NCI-H524 (cell line): ENCODE data around the gene BRIP1.
"Not testable (repeated sequence)": the region's sequence is repeated elsewhere in the genome, so short reads cannot be mapped to it uniquely, and the experiment has no call there.

ENCODE experiments used
- DNase-seq, 2 experiments: peaks; one replicate each; lab custom pipeline; 2025; lab: John Stamatoyannopoulos, UW

Gene BRIP1

GRCh38 chr17:61728297-61728836 lies 135.0 kb downstream of the BRIP1 start:
- no peak for DNase-seq

- not testable (repeated sequence) for DNase-seq
Measured at GRCh38 chr17:61727798-61728197, 135.5 kb downstream of the BRIP1 start.

GRCh38 chr17:61726977-61727376 lies 136.4 kb downstream of the BRIP1 start:
- no peak for DNase-seq

GRCh38 chr17:61724777-61725176 lies 138.6 kb downstream of the BRIP1 start:
- no peak for DNase-seq

- no peak for DNase-seq
Measured at GRCh38 chr17:61723914-61724313, 139.4 kb downstream of the BRIP1 start.

- no peak for DNase-seq
Measured at GRCh38 chr17:61723183-61723582, 140.1 kb downstream of the BRIP1 start.

GRCh38 chr17:61722398-61722797 lies 140.9 kb downstream of the BRIP1 start:
- no peak for DNase-seq

- DNase-seq = no peak
Measured at GRCh38 chr17:61720016-61720795, 143.1 kb downstream of the BRIP1 start.

GRCh38 chr17:61719220-61719619 lies 144.1 kb downstream of the BRIP1 start:
- DNase-seq = not testable (repeated sequence)

- DNase-seq = no peak
Measured at GRCh38 chr17:61718022-61718421, 145.3 kb downstream of the BRIP1 start.

- no peak for DNase-seq
Measured at GRCh38 chr17:61717352-61717751, 146.0 kb downstream of the BRIP1 start.

- no peak for DNase-seq
Measured at GRCh38 chr17:61716225-61716829, 147.0 kb downstream of the BRIP1 start.

- DNase-seq = no peak
Measured at GRCh38 chr17:61715348-61715747, 148.0 kb downstream of the BRIP1 start.

GRCh38 chr17:61714300-61714699 lies 149.0 kb downstream of the BRIP1 start:
- DNase-seq = no peak

GRCh38 chr17:61713035-61713434 lies 150.3 kb downstream of the BRIP1 start:
- no peak for DNase-seq

- DNase-seq = no peak
Measured at GRCh38 chr17:61710546-61710945, 152.8 kb downstream of the BRIP1 start.

GRCh38 chr17:61709567-61709966 lies 153.8 kb downstream of the BRIP1 start:
- DNase-seq = no peak

- no peak for DNase-seq
Measured at GRCh38 chr17:61704935-61705449, 158.3 kb downstream of the BRIP1 start.

- no peak for DNase-seq
Measured at GRCh38 chr17:61702450-61702849, 160.9 kb downstream of the BRIP1 start.

- DNase-seq = no peak
Measured at GRCh38 chr17:61701978-61702377, 161.3 kb downstream of the BRIP1 start.

GRCh38 chr17:61701334-61701733 lies 162.0 kb downstream of the BRIP1 start:
- no peak for DNase-seq

- DNase-seq = no peak
Measured at GRCh38 chr17:61700252-61700651, 163.1 kb downstream of the BRIP1 start.

GRCh38 chr17:61699694-61700093 lies 163.6 kb downstream of the BRIP1 start:
- no peak for DNase-seq
